Tibial artery (tissue), 4 donors: ENCODE results near the gene RRAS2.
"Not testable (repeated sequence)": the region's sequence is repeated elsewhere in the genome, so short reads cannot be mapped to it uniquely, and the experiment has no call there.

Experiments used
- DNase-seq, 2 donors: peaks; one replicate each; pipeline ENCODE4 v3.0.0-alpha.2; 2019
- H3K27ac ChIP-seq, 2 donors: fragments of 200-600 bp; sonication (generic) in 1 of 2; 1 replicate in 1 of 2; 2 replicates in 1 of 2; pipeline ENCODE4 v1.5.1; 2018 to 2019; ENCODE audit warnings: mild to moderate bottlenecking in 1 of 2
- H3K27me3 ChIP-seq, 2 donors: fragments of 200-600 bp; sonication (generic) in 1 of 2; one replicate each; pipeline versions ENCODE4 v1.5.1 to v1.6.0; 2016 to 2019
- H3K36me3 ChIP-seq, 3 donors: fragments of 200-600 bp; sonication (generic) in 2 of 3; one replicate each; pipeline ENCODE4 v1.5.1; 2016 to 2019; ENCODE audit warnings: mild to moderate bottlenecking in 2 of 3
- H3K4me1 ChIP-seq, 4 donors: fragments of 200-600 bp; sonication (generic) in 2 of 4; 1 replicate in 3 of 4; 2 replicates in 1 of 4; pipeline ENCODE4 v1.5.1; 2016 to 2019
- H3K4me3 ChIP-seq, 2 donors: fragments of 200-600 bp; sonication (generic) in 1 of 2; 1 replicate in 1 of 2; 2 replicates in 1 of 2; pipeline ENCODE4 v1.5.1; 2018 to 2019; ENCODE audit warnings: mild to moderate bottlenecking in 2 of 2
- H3K9me3 ChIP-seq, 3 donors: fragments of 200-600 bp; sonication (generic) in 1 of 3; one replicate each; pipeline ENCODE4 v1.5.1; 2016 to 2019
- CTCF ChIP-seq, 2 experiments: fragments of 200-600 bp in 1 of 2; fragments of 450-650 bp in 1 of 2; IDR thresholded peaks; one replicate each; pipeline ENCODE4 v1.5.1; 2017 to 2019; ENCODE audit warnings: antibody characterized with exemption in 2 of 2, mild to moderate bottlenecking in 1 of 2, moderate library complexity in 1 of 2
- intact Hi-C: fragments of 100-400 bp; cut with DNase I; formaldehyde crosslinking; loops from one replicate; pipeline ENCODE4 v1.15.0; 2023; ENCODE audit warnings: low total_unique reads

RRAS2 gene

GRCh38 chr11:14304601-14305000 lies 54.4 kb downstream of the RRAS2 start:
- Histone ChIP-seq H3K9me3 (no peaks in the 10 kb centered on the region), H3K4me3 (no peak overlapping the region), H3K27ac (no peak overlapping the region), H3K27me3 (no peaks in the 10 kb centered on the region), H3K36me3 (no peaks in the 10 kb centered on the region), H3K4me1 (peaks cover 0 to 37% (median 11%) of the 10 kb centered on the region in 4 donors)
- no peak for DNase-seq
- intact Hi-C loops = no loop called here
- no peak for TF ChIP-seq CTCF (IDR thresholded peaks at IDR 0.05)

GRCh38 chr11:14300661-14301304 lies 58.2 kb downstream of the RRAS2 start:
- Histone ChIP-seq H3K9me3 (no peaks in the 10 kb centered on the region), H3K4me3 (no peak overlapping the region), H3K27ac (no peak overlapping the region), H3K36me3 (no peaks in the 10 kb centered on the region), H3K4me1 (peaks cover 0 to 33% (median 4%) of the 10 kb centered on the region in 4 donors), H3K27me3 (no peaks in the 10 kb centered on the region)
- TF ChIP-seq CTCF (IDR thresholded peaks at IDR 0.05) = peak; percentile 83 to 84
- intact Hi-C loops = loop anchor here (2.0 kb wide), 1 partner anchor 154 kb away; no protein-coding TSS in a partner anchor
- DNase-seq = peak; percentile 66 to 77

GRCh38 chr11:14299921-14300320 lies 59.1 kb downstream of the RRAS2 start:
- H3K36me3 ChIP-seq = no peaks in the 10 kb centered on the region
- TF ChIP-seq CTCF (IDR thresholded peaks at IDR 0.05) = no peak
- H3K4me3 ChIP-seq = no peak overlapping the region
- DNase-seq = no peak
- no peaks in the 10 kb centered on the region for H3K9me3 ChIP-seq
- no peak overlapping the region for H3K27ac ChIP-seq
- H3K4me1 ChIP-seq = peaks cover 0 to 33% (median 4%) of the 10 kb centered on the region in 4 donors
- intact Hi-C loops = loop anchor here (2.0 kb wide), 1 partner anchor 155 kb away; no protein-coding TSS in a partner anchor
- H3K27me3 ChIP-seq = no peaks in the 10 kb centered on the region

GRCh38 chr11:14290422-14290821 lies 68.6 kb downstream of the RRAS2 start:
- no peaks in the 10 kb centered on the region for H3K27me3 ChIP-seq
- H3K4me3 ChIP-seq = no peak overlapping the region
- TF ChIP-seq CTCF (IDR thresholded peaks at IDR 0.05) = no peak
- DNase-seq = no peak
- peaks cover 0 to 20% (median 18%) of the 10 kb centered on the region in 3 donors for H3K36me3 ChIP-seq
- H3K27ac ChIP-seq = no peak overlapping the region
- intact Hi-C loops = no loop called here
- no peaks in the 10 kb centered on the region for H3K9me3 ChIP-seq
- H3K4me1 ChIP-seq = peaks cover 0 to 15% (median 0%) of the 10 kb centered on the region in 4 donors

- no peak for DNase-seq
- no peak for TF ChIP-seq CTCF (IDR thresholded peaks at IDR 0.05)
- H3K27me3 ChIP-seq = no peaks in the 10 kb centered on the region
- H3K9me3 ChIP-seq = no peaks in the 10 kb centered on the region
- no peak overlapping the region for H3K4me3 ChIP-seq
- intact Hi-C loops = no loop called here
- H3K4me1 ChIP-seq = peaks cover 0 to 15% (median 0%) of the 10 kb centered on the region in 4 donors
- peak overlapping the region; percentile 2 to 34 for H3K27ac ChIP-seq
- H3K36me3 ChIP-seq = peaks cover 0 to 18% (median 17%) of the 10 kb centered on the region in 3 donors
Observed at GRCh38 chr11:14288189-14288935, 70.6 kb downstream of the RRAS2 start.

- H3K27ac ChIP-seq, DNase-seq, H3K9me3 ChIP-seq, H3K4me1 ChIP-seq, H3K4me3 ChIP-seq, H3K27me3 ChIP-seq, intact Hi-C loops: not testable (repeated sequence)
- H3K36me3 ChIP-seq = peaks cover 5 to 15% (median 12%) of the 10 kb centered on the region in 3 donors
Observed at GRCh38 chr11:14278869-14279268, 80.1 kb downstream of the RRAS2 start.
